ENCODE measurements around the gene OR52A5.

Gene OR52A5

GRCh38 chr11:5136261-5136660 is 1.9 kb downstream of the OR52A5 start:
- no peak overlapping the region for H3K27ac ChIP-seq
- H3K27me3 ChIP-seq (replicated peaks), result no peaks in the 10 kb centered on the region
- no peak overlapping the region for H3K4me3 ChIP-seq (ENCODE audit: low read depth, low read length)
- DNase-seq, result no peak
- H3K36me3 ChIP-seq (replicated peaks), result no peaks in the 10 kb centered on the region
- in situ Hi-C loops (cut with HindIII; ENCODE audit: low pct_ligation_motif_present, low sequenced_read_pairs), result no loop called here
- TF ChIP-seq CTCF (IDR thresholded peaks at IDR 0.05; ENCODE audit: low read depth, low read length, missing control alignments), result no peak

GRCh38 chr11:5131584-5132335 is 6.4 kb downstream of the OR52A5 start:
- in situ Hi-C loops (cut with HindIII; ENCODE audit: low pct_ligation_motif_present, low sequenced_read_pairs), result no loop called here
- DNase-seq, result no peak
- no peak for TF ChIP-seq CTCF (IDR thresholded peaks at IDR 0.05; ENCODE audit: low read depth, low read length, missing control alignments)
- H3K36me3 ChIP-seq (replicated peaks), result no peaks in the 10 kb centered on the region
- no peak overlapping the region for H3K27ac ChIP-seq
- H3K4me3 ChIP-seq (ENCODE audit: low read depth, low read length), result no peak overlapping the region
- H3K27me3 ChIP-seq (replicated peaks), result no peaks in the 10 kb centered on the region

GRCh38 chr11:5129457-5129877 is 8.7 kb downstream of the OR52A5 start:
- no peaks in the 10 kb centered on the region for H3K36me3 ChIP-seq (replicated peaks)
- no peak for TF ChIP-seq CTCF (IDR thresholded peaks at IDR 0.05; ENCODE audit: low read depth, low read length, missing control alignments)
- no peaks in the 10 kb centered on the region for H3K27me3 ChIP-seq (replicated peaks)
- in situ Hi-C loops (cut with HindIII; ENCODE audit: low pct_ligation_motif_present, low sequenced_read_pairs), result no loop called here
- no peak overlapping the region for H3K27ac ChIP-seq
- no peak overlapping the region for H3K4me3 ChIP-seq (ENCODE audit: low read depth, low read length)
- DNase-seq, result peak; percentile 7

- no peak for DNase-seq
- no peak for TF ChIP-seq CTCF (IDR thresholded peaks at IDR 0.05; ENCODE audit: low read depth, low read length, missing control alignments)
- in situ Hi-C loops (cut with HindIII; ENCODE audit: low pct_ligation_motif_present, low sequenced_read_pairs), result no loop called here
- no peak overlapping the region for H3K4me3 ChIP-seq (ENCODE audit: low read depth, low read length)
- H3K27ac ChIP-seq, result no peak overlapping the region
- H3K27me3 ChIP-seq (replicated peaks), result no peaks in the 10 kb centered on the region
- H3K36me3 ChIP-seq (replicated peaks), result no peaks in the 10 kb centered on the region
Measured at GRCh38 chr11:5124891-5125620, 13.1 kb downstream of the OR52A5 start.

GRCh38 chr11:5123802-5124521 is 14.2 kb downstream of the OR52A5 start:
- no peaks in the 10 kb centered on the region for H3K36me3 ChIP-seq (replicated peaks)
- peak; percentile 81 for DNase-seq
- no peak overlapping the region for H3K4me3 ChIP-seq (ENCODE audit: low read depth, low read length)
- no peaks in the 10 kb centered on the region for H3K27me3 ChIP-seq (replicated peaks)
- peak; percentile 90 for TF ChIP-seq CTCF (IDR thresholded peaks at IDR 0.05; ENCODE audit: low read depth, low read length, missing control alignments)
- no peak overlapping the region for H3K27ac ChIP-seq
- in situ Hi-C loops (cut with HindIII; ENCODE audit: low pct_ligation_motif_present, low sequenced_read_pairs), result no loop called here

Measured in brain microvascular endothelial cell (primary cell).